HG02970 (cell line): ENCODE results near the gene NACAD.

Experiments used
- ATAC-seq: cut with Tn5 transposase; IDR thresholded peaks from one replicate; pipeline ENCODE4 v1.9.1; 2021; ENCODE audit warnings: mild to moderate bottlenecking, moderate library complexity, moderate number of reproducible peaks; ENCODE audit not compliant: unreplicated experiment, low FRiP score

The NACAD gene

GRCh38 chr7:45092100-45092930 lies 3.5 kb upstream of the NACAD start:
- no peak for ATAC-seq

- ATAC-seq = no peak
Observed at GRCh38 chr7:45089341-45089891, 647 bp upstream of the NACAD start.

GRCh38 chr7:45088146-45088701 lies 545 bp downstream of the NACAD start:
- ATAC-seq = no peak

GRCh38 chr7:45087301-45088145 lies 1.2 kb downstream of the NACAD start:
- ATAC-seq = no peak

GRCh38 chr7:45086331-45087065 lies 2.3 kb downstream of the NACAD start:
- no peak for ATAC-seq

GRCh38 chr7:45085619-45086200 lies 3.1 kb downstream of the NACAD start:
- no peak for ATAC-seq

GRCh38 chr7:45084901-45085618 lies 3.7 kb downstream of the NACAD start:
- ATAC-seq = no peak

- ATAC-seq = no peak
Observed at GRCh38 chr7:45084336-45084735, 4.4 kb downstream of the NACAD start.

GRCh38 chr7:45082831-45083331 lies 5.9 kb downstream of the NACAD start:
- ATAC-seq = no peak

GRCh38 chr7:45082031-45082830 lies 6.5 kb downstream of the NACAD start:
- no peak for ATAC-seq

GRCh38 chr7:45081670-45081974 lies 7.1 kb downstream of the NACAD start:
- ATAC-seq = no peak

GRCh38 chr7:45080958-45081669 lies 7.7 kb downstream of the NACAD start:
- no peak for ATAC-seq

- no peak for ATAC-seq
Observed at GRCh38 chr7:45080265-45080957, 8.4 kb downstream of the NACAD start.

GRCh38 chr7:45078125-45078681 lies 10.6 kb downstream of the NACAD start:
- no peak for ATAC-seq

GRCh38 chr7:45077579-45077978 lies 11.2 kb downstream of the NACAD start:
- ATAC-seq = no peak

- ATAC-seq = no peak
Observed at GRCh38 chr7:45076946-45077345, 11.8 kb downstream of the NACAD start.
